Body of pancreas (tissue), 4 donors: ENCODE results near the gene GJD4.

Source experiments
- POLR2A ChIP-seq, 3 donors: fragments of 450-650 bp; IDR thresholded peaks; one replicate each; pipeline ENCODE4 v1.6.1; 2016; ENCODE audit warnings: antibody characterized with exemption in 3 of 3, mild to moderate bottlenecking in 2 of 3
- TF ChIP-seq, protein P1 (sequence below), 7 experiments: fragments of 450-650 bp in 4 of 7; fragments of 200-600 bp in 3 of 7; sonication (generic) in 3 of 7; IDR thresholded peaks; one replicate each; pipeline ENCODE4 v1.5.1; 2016 to 2019; ENCODE audit warnings: antibody characterized with exemption in 7 of 7

- no peak for TF ChIP-seq POLR2A (IDR thresholded peaks at IDR 0.05)
- TF ChIP-seq, protein P1, sequence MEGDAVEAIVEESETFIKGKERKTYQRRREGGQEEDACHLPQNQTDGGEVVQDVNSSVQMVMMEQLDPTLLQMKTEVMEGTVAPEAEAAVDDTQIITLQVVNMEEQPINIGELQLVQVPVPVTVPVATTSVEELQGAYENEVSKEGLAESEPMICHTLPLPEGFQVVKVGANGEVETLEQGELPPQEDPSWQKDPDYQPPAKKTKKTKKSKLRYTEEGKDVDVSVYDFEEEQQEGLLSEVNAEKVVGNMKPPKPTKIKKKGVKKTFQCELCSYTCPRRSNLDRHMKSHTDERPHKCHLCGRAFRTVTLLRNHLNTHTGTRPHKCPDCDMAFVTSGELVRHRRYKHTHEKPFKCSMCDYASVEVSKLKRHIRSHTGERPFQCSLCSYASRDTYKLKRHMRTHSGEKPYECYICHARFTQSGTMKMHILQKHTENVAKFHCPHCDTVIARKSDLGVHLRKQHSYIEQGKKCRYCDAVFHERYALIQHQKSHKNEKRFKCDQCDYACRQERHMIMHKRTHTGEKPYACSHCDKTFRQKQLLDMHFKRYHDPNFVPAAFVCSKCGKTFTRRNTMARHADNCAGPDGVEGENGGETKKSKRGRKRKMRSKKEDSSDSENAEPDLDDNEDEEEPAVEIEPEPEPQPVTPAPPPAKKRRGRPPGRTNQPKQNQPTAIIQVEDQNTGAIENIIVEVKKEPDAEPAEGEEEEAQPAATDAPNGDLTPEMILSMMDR (IDR thresholded peaks at IDR 0.05), result no peak
These were observed 48.9 kb upstream of the GJD4 start for GRCh38 chr10:35555962-35556930.
